Cardiac fibroblast (primary cell): ENCODE measurements around the gene OSTM1.
"Not testable (repeated sequence)": the region's sequence is repeated elsewhere in the genome, so short reads cannot be mapped to it uniquely, and the experiment has no call there.

Source experiments
- DNase-seq, 2 donors: peaks; one replicate each; pipeline versions ENCODE4 v3.0.0 to v3.0.0-alpha.2; 2010; ENCODE audit warnings: low read depth in 2 of 2
- H3K4me3 ChIP-seq, 2 donors: replicated peaks in 1 of 2; 1 replicate in 1 of 2; 2 replicates in 1 of 2; pipeline ENCODE4 v1.5.1; 2011; ENCODE audit warnings: low read depth in 2 of 2, low read length in 2 of 2, mild to moderate bottlenecking in 2 of 2, moderate library complexity in 1 of 2
- TF ChIP-seq, protein P1 (sequence below): IDR thresholded peaks from one replicate; pipeline ENCODE4 v1.5.1; 2011; ENCODE audit warnings: low read depth, mild to moderate bottlenecking, low read length, inconsistent platforms

The OSTM1 gene

DNA sequence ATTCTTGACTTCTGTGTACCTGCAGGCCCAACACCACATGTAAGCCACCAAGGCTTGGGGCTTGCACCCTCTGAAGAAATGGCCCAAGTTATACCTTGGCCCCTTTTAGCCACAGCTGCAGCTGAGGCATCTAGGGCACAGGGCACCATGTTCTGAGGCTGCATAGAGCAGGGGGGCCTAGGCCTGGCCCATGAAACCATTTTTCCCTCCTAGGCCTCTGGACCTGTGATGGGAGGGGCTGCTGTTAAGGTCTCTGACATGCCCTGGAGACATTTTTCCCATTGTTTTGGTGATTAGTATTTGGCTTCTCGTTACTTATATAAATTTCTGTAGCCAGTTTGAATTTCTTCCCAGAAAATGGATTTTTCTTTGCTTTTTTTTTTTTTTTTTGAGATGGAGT, 66.2 kb downstream of the OSTM1 start:
- DNase-seq, result no peak
- no peak overlapping the region for H3K4me3 ChIP-seq
- TF ChIP-seq, protein P1, sequence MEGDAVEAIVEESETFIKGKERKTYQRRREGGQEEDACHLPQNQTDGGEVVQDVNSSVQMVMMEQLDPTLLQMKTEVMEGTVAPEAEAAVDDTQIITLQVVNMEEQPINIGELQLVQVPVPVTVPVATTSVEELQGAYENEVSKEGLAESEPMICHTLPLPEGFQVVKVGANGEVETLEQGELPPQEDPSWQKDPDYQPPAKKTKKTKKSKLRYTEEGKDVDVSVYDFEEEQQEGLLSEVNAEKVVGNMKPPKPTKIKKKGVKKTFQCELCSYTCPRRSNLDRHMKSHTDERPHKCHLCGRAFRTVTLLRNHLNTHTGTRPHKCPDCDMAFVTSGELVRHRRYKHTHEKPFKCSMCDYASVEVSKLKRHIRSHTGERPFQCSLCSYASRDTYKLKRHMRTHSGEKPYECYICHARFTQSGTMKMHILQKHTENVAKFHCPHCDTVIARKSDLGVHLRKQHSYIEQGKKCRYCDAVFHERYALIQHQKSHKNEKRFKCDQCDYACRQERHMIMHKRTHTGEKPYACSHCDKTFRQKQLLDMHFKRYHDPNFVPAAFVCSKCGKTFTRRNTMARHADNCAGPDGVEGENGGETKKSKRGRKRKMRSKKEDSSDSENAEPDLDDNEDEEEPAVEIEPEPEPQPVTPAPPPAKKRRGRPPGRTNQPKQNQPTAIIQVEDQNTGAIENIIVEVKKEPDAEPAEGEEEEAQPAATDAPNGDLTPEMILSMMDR, result no peak

DNA sequence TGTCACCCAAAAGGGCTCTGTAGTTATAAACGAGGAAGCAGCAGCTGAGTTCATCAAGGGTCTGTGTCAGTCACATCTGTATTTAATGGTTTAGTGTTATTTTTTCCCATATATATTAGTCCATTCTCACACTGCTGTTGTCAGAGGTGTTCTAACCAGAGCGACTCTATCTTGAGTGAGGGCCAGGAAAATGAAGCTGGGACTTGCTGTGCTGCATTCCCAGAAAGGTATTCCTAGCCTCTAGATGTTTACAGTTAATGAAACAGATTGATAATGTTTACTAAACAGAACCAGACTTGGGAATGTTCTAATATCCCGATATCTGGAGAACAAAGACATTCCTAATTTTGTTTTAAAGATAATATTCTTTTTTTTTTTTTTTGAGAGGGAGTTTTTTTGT, 68.6 kb downstream of the OSTM1 start:
- DNase-seq, result no peak
- TF ChIP-seq, protein P1, result no peak
- H3K4me3 ChIP-seq, result no peak overlapping the region

DNA sequence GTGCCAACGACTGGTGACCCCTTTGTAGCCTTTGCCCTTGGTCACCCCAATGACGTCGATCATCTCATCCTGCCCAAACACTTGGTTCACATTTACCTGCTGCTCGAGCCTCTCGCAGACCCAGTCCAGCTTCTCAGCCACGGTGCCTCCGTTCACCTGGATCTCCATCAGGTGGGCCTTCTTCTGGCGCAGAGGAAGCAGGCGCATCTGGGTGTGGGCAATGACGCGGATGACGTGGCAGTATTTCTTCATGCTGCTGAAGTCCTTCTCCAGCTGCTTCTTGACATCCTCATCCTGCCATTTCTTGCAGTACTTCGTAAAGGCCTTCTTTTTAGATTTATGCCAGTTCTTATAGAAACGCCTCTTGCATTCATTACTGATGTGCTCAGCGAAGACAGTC, 69.7 kb downstream of the OSTM1 start:
- no peak overlapping the region for H3K4me3 ChIP-seq
- no peak for DNase-seq
- TF ChIP-seq, protein P1, result no peak

DNA sequence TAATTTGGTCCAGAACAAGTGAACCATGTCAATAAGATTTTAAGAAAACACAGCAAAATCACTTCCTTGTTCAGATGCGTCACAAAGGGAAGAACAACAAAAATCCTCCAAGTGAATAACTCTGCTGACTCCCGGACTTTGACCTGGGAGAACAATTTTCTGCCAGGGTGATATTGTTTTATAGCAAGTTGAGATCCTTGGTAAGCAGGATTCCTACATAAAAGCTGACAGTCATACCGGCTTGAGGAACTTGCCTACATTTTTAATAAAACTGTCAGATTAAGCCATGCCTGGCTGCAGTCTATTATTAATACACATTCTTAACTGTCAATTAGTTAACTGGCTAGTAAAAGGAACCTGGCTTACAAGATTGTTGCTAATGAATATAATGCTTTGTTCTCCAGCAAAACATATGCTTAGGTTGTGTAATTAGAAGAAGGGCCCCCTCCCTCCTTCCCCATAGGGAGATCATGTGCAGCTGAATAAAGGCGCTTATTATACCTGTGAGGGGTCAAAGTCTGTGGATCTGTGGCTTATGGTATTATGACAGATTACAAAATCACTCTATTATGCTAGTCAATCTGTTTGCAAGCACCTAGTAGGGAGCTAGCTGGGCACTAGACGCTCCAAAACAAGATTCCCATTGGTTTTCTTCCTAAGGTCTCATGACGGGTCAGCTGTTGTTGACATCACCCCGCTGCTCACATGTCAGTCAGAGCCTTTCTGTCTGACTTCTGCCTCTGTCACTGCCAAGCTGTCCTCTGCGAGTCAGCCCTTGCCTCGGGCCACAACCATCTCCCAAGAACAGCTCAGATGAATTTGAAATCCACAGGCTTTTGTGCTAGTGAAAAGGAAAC, 71.9 kb downstream of the OSTM1 start:
- DNase-seq, result no peak
- no peak overlapping the region for H3K4me3 ChIP-seq

DNA sequence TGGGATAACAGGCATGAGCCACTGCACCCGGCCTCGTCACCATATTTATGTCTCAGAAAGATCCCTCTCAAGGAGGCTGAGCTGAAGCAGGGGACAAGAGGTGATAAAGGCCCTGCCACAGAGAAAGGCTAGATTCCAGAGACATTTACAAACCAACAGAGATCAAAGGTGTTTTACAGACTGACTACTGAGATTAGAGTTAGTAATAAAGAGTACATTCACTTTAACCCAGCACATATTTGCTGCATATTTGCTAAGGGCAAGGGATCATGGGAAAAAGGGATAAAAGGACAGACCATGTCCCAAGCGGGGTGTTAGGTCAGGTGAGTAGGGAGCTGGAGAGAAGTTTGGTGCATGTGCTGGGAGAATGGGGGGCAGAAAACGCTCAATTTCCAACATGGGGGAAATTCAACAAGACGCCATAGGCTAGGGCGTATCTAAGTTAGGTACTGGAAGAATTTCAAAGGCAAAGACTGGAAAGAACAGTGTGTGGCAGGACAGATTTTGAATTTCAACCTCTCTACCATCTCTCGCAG, 72.8 kb downstream of the OSTM1 start:
- no peak for DNase-seq
- TF ChIP-seq, protein P1, result no peak
- H3K4me3 ChIP-seq, result no peak overlapping the region

More for the DNA sequence above, 71.9 kb downstream of the OSTM1 start:
- TF ChIP-seq, protein P1, result no peak

DNA sequence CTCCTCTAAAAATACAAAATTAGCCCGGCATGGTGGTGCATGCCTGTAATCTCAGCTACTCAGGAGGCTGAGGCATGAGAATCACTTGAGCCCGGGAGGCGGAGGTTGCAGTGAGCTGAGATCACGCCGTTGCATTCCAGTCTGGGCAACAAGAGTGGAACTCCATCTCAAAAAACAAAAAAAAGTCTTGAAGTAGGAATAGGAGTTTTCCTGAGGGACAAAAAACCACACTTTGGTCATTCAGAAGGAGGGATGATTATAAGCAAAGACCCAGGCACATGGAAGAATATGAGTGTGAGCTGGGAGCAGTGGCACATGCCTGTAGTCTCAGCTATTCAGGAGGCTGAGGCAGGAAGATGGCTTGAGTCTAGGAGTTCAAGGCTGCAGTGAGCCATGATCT, 74.3 kb downstream of the OSTM1 start:
- DNase-seq, H3K4me3 ChIP-seq: not testable (repeated sequence)

DNA sequence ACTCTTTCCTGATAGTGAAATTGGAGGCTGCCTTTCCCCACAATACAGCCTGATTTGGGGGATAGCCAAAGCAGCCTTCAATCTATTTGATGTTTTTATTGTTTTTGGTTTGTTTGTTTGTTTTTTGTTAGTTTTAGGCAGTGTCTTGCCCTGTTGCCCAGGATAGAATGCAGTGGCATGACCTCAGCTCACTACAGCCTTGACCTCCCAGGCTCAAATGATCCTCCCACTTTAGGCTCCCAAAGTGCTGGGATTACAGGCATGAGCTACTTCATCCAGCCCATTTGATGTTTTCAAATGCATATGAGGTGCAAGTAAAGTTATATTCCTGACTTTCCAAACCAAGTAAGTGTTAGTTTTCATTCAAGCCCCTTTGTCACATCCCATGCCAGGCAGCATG, 75.2 kb downstream of the OSTM1 start:
- DNase-seq, result no peak
- no peak overlapping the region for H3K4me3 ChIP-seq
- TF ChIP-seq, protein P1, result no peak
